HG03342 (cell line): ENCODE measurements around the gene MOSPD2.

ENCODE experiments used
- ATAC-seq: cut with Tn5 transposase; IDR thresholded peaks from one replicate; pipeline ENCODE4 v1.9.1; 2021; ENCODE audit warnings: mild to moderate bottlenecking, moderate library complexity; ENCODE audit not compliant: unreplicated experiment

Gene MOSPD2

GRCh38 chrX:14913241-14913640 lies 40.0 kb downstream of the MOSPD2 start:
- ATAC-seq = no peak

- ATAC-seq = no peak
These were observed 42.4 kb downstream of the MOSPD2 start for GRCh38 chrX:14915596-14915995.

- no peak for ATAC-seq
These were observed 42.9 kb downstream of the MOSPD2 start for GRCh38 chrX:14916017-14916674.

- ATAC-seq = no peak
These were observed 46.2 kb downstream of the MOSPD2 start for GRCh38 chrX:14919407-14919806.

GRCh38 chrX:14920196-14920595 lies 47.0 kb downstream of the MOSPD2 start:
- no peak for ATAC-seq

GRCh38 chrX:14922437-14922836 lies 49.2 kb downstream of the MOSPD2 start:
- no peak for ATAC-seq

GRCh38 chrX:14923761-14924160 lies 50.5 kb downstream of the MOSPD2 start:
- ATAC-seq = no peak

- ATAC-seq = no peak
These were observed 53.2 kb downstream of the MOSPD2 start for GRCh38 chrX:14926471-14926870.

GRCh38 chrX:14927401-14927800 lies 54.2 kb downstream of the MOSPD2 start:
- ATAC-seq = no peak

- ATAC-seq = no peak
These were observed 57.4 kb downstream of the MOSPD2 start for GRCh38 chrX:14930663-14931062.

- no peak for ATAC-seq
These were observed 58.9 kb downstream of the MOSPD2 start for GRCh38 chrX:14932136-14932535.

- ATAC-seq = no peak
These were observed 61.2 kb downstream of the MOSPD2 start for GRCh38 chrX:14934423-14934822.

- no peak for ATAC-seq
These were observed 63.3 kb downstream of the MOSPD2 start for GRCh38 chrX:14936561-14936960.

GRCh38 chrX:14939644-14940043 lies 66.4 kb downstream of the MOSPD2 start:
- no peak for ATAC-seq

- no peak for ATAC-seq
These were observed 68.1 kb downstream of the MOSPD2 start for GRCh38 chrX:14941301-14941700.

- ATAC-seq = no peak
These were observed 69.1 kb downstream of the MOSPD2 start for GRCh38 chrX:14942341-14942740.

- ATAC-seq = no peak
These were observed 70.7 kb downstream of the MOSPD2 start for GRCh38 chrX:14943962-14944361.

GRCh38 chrX:14946606-14947155 lies 73.5 kb downstream of the MOSPD2 start:
- ATAC-seq = no peak

GRCh38 chrX:14948691-14949090 lies 75.5 kb downstream of the MOSPD2 start:
- ATAC-seq = no peak

GRCh38 chrX:14956813-14957582 lies 83.8 kb downstream of the MOSPD2 start:
- no peak for ATAC-seq

- no peak for ATAC-seq
These were observed 90.4 kb downstream of the MOSPD2 start for GRCh38 chrX:14963447-14964236.
